HG02970 (cell line): ENCODE measurements around the gene ASB2.

Experiments used
- ATAC-seq: cut with Tn5 transposase; IDR thresholded peaks from one replicate; pipeline ENCODE4 v1.9.1; 2021; ENCODE audit warnings: mild to moderate bottlenecking, moderate library complexity, moderate number of reproducible peaks; ENCODE audit not compliant: unreplicated experiment, low FRiP score

ASB2 gene, protein sequence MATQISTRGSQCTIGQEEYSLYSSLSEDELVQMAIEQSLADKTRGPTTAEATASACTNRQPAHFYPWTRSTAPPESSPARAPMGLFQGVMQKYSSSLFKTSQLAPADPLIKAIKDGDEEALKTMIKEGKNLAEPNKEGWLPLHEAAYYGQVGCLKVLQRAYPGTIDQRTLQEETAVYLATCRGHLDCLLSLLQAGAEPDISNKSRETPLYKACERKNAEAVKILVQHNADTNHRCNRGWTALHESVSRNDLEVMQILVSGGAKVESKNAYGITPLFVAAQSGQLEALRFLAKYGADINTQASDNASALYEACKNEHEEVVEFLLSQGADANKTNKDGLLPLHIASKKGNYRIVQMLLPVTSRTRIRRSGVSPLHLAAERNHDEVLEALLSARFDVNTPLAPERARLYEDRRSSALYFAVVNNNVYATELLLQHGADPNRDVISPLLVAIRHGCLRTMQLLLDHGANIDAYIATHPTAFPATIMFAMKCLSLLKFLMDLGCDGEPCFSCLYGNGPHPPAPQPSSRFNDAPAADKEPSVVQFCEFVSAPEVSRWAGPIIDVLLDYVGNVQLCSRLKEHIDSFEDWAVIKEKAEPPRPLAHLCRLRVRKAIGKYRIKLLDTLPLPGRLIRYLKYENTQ

DNA sequence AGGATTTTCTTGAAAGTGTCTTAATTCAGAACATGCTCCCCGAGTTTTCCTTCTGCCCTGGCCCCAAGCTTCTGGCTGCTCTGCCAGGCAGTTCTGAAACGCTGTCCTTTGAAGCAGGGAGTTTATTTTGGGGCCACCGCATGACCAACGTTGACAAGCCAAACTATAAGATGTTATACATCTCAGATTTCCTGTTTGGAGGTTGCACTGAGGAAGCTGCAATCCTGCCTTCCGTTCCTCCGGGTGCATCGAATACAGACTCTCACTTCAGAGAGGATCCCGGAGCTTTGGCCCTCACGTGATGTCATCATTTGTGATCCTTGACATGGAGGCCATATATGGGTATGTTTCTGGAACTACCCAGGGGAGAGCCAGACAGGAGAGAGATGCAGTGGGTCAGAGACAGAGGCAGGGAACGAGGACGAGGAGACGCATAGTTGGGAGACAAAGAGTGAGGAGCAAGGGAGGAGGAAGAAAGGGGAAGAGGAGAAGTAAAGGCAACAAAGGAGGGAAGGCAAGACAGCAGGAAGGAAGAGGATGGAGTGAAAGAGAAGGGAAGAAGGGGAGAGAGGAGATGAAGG, at the start of gene ASB2:
Gene ASB2 (minus strand): TSS at position 94 of the 581 bp plus-strand sequence. CDS start 12,031 bp downstream, outside the sequence.
- peak; percentile 7 for ATAC-seq

DNA sequence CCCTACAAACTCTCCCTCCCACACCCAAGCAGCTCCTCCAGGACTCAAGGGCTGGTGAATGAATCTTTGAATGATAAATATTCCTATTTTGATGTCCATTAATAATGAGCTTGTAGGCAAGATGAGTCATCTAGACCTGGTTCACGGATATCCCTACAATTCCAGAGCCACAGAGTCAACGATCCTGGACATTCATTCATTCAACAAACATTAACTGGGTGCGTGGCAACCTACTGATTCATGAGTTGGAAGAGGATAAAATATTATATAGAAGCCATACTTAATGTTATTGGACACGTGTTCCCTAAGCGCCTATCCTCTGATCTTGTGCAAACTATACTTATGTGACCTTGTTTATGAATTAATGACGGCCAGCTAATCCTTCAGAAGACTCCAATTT, 49.4 kb upstream of the ASB2 start:
- no peak for ATAC-seq

DNA sequence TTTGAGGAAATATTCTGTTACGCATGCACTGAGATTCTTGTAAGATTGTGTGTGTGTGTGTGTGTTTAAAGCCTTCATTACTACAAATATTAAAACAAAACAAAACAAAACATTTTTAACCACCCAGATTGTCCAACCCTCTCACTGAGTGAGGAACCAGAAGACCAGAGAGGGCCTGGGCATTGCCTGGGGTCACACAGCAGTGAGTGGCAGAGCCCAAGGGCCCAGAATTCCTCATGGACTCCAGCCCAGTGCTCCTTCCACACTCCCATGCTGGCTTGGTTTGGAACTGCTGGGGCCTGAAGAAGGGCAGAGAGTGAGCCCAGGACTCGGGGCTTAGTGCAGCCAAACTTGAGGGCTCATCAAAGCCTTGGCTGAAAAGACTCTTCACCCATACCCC, 48.2 kb upstream of the ASB2 start:
- ATAC-seq, result no peak

DNA sequence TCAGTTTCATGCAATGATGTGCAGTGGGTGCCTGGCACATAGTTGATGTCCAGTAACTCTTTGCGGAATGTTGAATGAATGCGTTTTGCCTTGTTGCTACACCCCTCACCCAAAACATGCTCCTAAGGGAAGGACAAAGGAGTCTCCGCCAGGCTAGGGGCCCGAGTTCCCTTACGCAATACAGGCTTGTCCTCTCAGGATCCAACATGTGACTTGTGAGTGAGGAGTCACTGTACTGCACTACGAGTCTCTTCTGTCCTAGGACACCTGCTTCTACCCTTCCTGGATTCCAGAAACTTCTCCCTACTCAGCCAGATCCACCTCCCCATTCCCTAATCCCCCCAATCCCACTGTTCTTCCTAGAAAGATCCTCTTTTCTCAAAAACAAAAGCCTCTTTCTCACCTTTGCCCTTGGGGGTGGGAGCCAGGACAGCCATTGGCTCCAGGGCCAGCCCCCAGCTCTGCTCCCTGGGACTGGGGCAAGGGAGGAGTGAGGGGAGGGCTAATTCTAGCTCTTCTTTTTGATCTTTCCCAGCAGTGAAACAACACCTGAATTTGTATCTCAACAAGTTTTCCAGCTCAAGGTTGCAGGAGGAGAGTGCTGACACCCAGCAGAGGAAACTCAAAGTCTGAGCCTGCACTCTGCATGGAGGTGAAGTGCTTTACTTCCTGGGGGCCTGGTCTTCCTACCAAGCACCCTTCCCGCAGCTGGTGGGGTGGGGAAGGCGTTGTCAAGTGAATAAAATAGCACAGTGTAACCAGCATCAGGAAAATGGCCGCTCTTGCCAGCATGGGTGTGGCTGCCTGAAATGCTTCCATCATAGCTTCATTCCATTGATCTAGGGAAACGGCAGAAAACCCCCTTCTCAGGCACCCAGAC, 46.4 kb upstream of the ASB2 start:
- ATAC-seq, result no peak

DNA sequence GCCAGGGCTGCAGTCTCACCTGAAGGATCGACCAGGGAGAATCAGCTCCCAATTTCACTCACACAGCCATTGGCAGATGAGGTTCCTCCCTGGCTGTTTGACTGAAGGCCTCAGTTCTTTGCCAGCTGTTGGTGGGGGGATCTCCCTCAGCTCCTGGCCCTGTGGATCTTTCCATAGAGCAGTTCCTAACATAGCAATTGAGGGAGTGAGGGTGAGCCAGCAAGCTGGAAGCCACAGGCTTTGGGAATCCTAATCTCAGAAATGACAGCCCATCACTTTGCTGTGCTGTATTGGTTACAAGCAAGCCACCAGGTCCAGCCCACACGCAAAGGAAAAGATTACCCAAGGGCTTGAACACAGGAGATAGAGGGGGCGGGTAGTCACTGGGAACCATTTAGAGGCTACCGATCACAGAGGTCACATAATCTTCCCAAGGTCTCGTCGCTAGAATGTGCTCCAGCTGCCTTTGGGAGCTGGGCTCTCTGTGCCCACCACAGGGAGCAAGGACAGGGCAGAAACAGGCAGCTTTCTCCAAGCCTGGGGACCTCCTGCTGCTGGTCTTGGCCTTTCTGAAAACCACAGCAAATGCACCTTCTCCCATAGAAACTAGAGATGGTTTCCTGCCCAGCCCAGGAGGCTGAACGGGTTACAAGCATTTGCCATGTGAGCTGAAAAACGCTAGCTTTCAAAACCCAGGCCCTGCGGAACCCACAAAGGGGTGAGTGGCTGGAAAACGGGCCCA, 45.2 kb upstream of the ASB2 start:
- no peak for ATAC-seq

DNA sequence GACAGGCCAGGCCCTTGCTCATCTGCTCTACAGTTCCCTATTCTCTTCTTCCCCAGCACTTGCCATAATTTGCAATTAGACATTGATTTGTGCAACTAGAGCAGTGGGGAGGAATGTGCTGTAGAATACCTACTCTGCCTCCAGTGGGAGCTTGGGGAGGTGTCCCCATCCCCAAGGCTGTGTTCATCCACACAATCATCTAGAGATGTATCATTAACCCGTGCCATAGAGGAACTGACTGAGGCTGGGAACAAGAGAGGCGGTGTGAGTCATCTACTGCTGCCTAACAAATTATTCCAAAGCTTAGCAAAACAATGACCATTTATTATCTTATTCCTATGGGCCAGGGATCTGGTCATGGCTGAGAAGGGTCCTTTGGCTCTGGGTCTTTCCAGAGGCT, 44.6 kb upstream of the ASB2 start:
- no peak for ATAC-seq

DNA sequence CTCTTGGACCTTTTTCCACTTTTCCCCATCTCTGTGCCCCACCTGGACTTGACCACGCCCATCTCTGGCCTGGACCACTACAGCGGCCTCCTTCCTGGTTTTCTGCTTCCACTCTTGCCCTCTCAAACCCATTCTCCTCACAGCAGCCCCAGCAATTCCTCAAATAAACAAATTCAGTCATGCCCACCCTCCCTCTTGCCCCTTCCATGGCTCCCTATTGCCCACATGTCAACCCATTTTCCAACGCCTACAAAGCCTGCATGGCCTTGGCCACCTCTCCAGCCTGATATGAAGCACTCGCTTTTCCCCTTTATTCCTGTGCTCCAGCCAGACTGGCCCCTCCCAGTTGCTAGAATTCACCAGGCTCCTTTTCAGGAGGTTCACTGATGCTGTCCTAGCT, 43.9 kb upstream of the ASB2 start:
- no peak for ATAC-seq

DNA sequence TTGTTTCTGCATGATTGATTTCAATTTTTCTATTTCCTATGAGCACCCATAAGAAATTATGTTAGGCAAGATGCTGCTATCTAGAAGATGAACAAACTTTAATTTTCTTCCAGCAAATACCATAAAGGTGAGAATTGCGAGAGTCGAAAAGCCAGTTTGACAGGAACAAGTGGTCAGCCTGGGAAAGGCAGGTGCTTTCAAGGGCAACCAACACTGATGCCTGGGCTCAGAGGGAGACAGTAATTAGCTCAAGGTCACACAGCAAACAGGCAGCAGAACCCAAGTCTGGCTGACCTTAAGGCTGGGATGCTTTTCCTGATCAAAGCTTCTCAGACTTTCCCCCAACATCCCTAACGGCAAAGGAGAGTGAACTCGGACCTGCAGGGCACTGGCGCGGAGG, 43.0 kb upstream of the ASB2 start:
- ATAC-seq, result no peak

DNA sequence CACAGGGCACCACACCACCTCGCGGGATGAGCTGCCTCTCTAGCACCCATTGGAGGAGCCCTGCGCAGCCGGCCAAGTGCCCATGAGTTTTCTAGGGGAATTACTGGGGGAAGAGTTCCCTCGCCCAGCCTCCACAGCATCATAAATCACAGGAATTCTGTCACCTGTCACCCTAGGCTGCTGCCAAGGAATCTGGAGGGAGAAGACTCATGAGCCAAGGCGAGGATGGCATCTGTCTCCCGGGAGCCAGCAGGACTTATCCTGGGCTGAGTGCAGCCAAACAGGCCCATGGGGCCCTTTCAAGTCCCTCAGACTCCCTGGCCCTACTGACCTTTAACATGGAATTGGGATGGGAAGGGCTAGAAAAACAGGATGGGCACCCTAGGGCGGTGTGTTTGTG, 41.9 kb upstream of the ASB2 start:
- no peak for ATAC-seq

DNA sequence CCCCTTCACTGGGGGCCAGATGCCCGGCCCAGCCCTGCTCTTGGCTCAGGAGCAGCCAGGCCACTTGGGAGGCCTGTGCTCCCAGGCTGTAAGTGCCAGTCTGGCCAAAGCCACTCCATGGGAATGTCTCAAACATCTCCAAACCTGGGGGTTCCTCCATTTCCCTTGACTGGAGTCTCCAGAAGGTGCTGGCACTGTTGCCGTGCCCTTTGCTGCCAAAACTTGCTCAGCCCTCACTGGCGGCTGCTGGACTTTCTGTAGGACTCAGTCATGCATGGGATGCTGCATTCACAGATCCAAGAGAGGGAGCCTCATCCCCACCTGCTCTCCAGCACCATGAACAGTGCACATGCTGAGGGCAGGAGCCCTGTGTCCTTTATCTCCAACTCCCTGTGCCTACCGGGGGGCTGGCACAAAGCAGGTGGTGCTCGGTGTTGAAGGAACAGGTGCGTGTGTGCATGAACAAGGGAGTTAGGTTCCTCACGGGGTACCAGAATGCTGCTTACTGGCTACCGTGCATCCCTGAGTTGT, 40.1 kb upstream of the ASB2 start:
- ATAC-seq, result no peak

DNA sequence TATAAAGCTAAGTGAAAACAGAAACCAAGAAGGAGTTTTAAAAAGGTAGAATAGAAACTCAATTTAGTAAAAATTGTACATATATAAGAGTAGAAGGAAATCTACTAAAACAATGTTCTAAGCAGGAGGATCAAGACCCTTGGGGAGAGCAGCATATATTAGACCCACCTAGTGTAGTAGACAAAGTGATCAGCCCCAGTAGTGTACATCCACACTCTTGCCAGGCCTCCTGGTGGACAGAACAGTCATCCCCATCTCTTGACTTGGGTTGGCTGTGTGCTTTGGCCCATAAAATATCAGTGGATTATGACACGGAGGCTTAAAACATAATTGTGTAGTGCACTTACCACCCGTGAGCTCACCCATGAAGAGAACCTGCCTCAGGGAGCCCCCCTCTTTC, 38.9 kb upstream of the ASB2 start:
- ATAC-seq, result no peak

DNA sequence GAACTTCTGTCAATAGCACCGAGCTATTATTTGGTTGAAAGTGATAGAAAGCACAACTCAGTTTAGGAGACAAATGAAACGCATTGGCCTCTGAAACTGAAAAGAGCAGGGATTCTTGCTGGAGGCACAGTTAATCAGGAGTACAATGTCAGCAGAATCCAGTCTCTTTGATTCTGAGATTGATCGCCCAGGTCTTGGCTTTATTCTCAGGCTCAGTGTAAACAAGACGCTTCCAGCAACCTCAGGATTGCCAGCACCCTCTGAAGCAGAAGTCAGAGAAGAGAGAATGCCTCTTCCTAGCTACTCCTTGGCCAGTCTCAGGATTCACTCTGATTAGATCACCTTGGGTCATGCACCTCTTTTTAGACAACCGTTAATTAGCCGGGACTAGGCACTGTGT, 38.0 kb upstream of the ASB2 start:
- no peak for ATAC-seq

DNA sequence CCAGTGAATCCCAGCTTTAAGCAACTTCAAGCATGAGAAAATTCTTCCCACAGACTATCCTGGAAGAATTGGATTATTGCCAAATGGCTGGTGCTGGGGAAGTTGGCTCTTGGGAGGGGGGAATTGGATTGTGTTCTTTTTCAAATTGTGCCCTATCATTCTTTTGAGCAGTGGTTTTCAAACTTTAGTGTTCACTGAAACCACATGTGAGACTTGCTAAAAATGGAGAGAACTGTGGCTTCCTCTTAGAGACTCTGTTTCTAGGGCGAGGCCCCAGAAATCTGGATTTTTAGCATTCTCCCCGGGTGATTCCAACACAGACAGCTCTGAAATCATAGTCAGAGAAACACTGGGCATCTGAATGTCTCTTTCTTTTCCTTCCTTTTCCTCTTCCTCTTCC, 35.4 kb upstream of the ASB2 start:
- no peak for ATAC-seq

DNA sequence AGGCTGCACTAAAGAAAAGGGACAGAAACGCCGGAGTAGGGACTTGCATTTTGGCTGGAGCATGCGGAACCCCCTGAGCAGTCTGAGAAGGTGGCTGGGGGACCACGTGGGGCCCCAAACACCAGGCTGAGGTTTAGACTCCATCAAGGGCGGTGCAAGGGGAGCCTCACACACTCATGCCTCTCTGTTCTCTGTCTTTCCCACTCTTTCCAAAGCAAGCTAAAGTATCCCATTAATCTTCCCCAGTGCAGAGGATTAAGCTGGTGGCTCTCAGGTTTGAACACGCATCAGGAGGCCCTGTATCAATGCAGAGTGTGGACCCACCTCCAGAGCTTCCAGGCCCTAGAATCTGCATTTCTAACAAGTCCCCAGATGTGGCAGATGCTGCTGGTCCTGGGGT, 34.3 kb upstream of the ASB2 start:
- no peak for ATAC-seq

DNA sequence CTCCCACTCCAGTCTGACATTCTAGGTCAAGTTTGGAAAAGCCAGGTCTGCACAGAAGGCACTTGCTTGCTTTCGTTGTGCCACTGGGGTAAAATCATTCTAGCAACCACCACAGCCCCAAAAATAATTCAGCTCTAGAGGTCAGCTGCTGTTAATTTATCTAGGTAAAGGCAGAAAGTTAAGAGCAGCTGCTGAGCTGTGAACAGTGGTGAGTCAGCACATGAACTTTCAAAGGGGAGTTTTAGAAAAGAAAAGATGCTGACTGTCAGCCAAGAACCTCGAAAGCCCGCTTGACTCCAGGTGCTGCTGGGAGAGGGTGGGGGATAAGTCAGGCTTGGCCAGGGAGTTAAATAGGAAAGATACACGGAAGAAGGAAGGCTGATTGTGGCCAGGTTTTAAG, 33.4 kb upstream of the ASB2 start:
- ATAC-seq, result no peak

DNA sequence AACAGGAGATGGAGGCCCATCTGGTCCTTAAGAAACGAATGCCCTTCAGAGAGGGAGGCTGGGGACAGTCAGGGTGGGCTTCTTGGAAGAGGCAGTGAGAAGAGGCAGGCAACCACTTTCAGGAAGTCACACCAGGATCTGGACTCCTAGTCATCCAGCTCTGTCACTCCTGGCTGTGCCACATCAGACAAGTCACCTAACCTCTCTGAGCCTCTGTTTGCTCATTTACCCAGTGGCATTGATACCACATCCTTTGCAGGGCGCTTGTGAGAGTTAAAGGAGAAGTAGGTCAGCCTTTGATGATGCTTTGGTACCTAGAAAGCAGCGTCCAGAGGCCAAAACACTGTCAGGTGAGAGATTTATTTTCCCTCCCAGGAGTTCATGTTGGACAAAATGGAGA, 31.9 kb upstream of the ASB2 start:
- no peak for ATAC-seq

DNA sequence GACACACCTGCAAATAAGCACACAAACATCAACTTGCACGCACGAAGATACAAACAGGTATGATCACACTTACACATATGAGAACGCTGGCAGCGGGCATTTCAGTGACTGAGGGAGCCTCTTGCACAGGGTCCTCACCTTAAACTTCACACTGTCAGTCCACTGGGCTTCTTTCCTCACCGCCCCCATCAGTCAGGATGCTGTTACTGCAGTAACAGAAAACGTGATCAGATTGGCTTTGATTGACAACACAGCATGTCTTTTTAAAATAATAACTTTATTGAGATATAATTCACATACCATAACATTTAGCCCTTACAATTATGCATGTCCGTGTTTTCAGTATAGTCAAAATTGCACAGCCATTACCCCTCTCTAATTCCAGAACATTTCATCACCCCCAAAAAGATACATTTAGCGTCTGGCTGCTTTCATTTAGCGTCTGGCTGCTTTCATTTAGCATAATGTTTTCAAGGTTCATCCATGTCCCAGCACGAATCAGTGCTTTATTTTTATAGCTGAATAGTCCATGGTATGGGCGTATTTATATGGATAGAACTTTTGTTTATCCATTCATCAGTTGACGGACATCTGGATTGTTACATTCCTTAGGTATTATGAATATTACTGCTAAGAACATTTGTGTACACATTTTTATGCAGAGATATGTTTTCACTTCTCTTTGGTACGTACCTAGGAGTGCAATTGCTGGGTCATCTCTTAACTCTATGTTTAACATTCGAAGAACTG, 29.1 kb upstream of the ASB2 start:
- no peak for ATAC-seq

DNA sequence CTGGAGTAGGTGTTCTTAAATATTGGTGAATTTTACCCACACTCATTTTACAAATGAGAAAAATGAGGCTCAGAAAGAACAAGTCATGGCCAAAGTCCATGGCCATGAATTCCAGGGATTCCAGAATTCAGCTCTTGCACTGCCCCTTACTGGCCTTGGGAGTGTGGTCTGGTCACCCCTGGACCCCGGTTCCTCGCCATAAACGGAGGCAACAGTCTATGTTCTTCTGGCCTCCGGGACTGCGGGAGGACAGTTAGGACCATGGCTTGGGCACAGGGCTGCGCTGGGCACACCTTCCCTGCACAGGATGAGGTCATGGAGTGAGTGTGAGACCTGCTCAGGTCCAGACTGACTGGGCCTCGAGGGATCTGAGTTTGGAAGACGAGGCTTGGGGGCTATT, 27.6 kb upstream of the ASB2 start:
- no peak for ATAC-seq

DNA sequence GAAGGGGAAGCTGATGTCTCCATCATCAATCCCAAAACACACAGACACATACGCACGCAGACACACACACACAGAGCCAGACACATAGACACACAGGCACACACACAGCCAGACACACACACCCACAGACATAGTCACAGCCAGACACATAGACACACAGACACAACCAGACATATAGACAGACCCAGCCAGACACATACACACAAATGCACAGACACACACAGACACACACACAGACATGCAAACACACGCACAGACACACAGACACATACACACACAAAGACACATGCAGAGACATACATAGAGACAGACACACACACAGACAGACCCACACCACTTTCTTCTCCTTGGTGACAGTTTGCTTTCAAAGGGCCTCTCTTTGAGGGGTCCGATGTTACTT, 27.0 kb upstream of the ASB2 start:
- no peak for ATAC-seq
